Stimulated activated naive CD8-positive, alpha-beta T cell treated with anti-CD3 and anti-CD28 coated beads, Interleukin-15, Interleukin-2, amounts not matched to agents 100 ng/mL and 50 ng/mL, for 24 hours (primary cell): ENCODE results near the gene ZNF587.
"Not testable (repeated sequence)": the region's sequence is repeated elsewhere in the genome, so short reads cannot be mapped to it uniquely, and the experiment has no call there.

Source experiments
- H3K27ac Mint-ChIP-seq: one replicate; pipeline ENCODE4 v1.8.0; 2021; ENCODE audit warnings: mild to moderate bottlenecking, mixed read lengths
- H3K27me3 Mint-ChIP-seq: one replicate; pipeline ENCODE4 v1.8.0; 2021; ENCODE audit warnings: mixed read lengths
- H3K36me3 Mint-ChIP-seq: one replicate; pipeline ENCODE4 v1.8.0; 2021; ENCODE audit warnings: low read depth, mixed read lengths
- H3K4me1 Mint-ChIP-seq: one replicate; pipeline ENCODE4 v1.8.0; 2021; ENCODE audit warnings: low read depth, mixed read lengths
- H3K4me3 Mint-ChIP-seq: one replicate; pipeline ENCODE4 v1.8.0; 2021; ENCODE audit warnings: mild to moderate bottlenecking, mixed read lengths
- H3K9me3 Mint-ChIP-seq: one replicate; pipeline ENCODE4 v1.8.0; 2021; ENCODE audit warnings: mixed read lengths

ZNF587 gene

GRCh38 chr19:57849666-57850473 is at the start of gene ZNF587:
ZNF587 (plus strand) TSS chr19:57849859; CDS start chr19:57850039, 180 bp downstream.
- peak within 1 kb of the TSS; percentile 91 for H3K27ac Mint-ChIP-seq
- peak within 1 kb of the TSS; percentile 90 for H3K4me3 Mint-ChIP-seq
- not testable (repeated sequence) for H3K27me3 Mint-ChIP-seq, H3K9me3 Mint-ChIP-seq
- H3K4me1 Mint-ChIP-seq: peaks cover 27% of the 10 kb centered on the region
- H3K36me3 Mint-ChIP-seq: peaks cover 58% of the 10 kb centered on the region

- Mint-ChIP-seq H3K9me3 (no peaks in the 10 kb centered on the region), H3K27me3 (no peaks in the 10 kb centered on the region), H3K36me3 (peaks cover 44% of the 10 kb centered on the region), H3K4me1 (peaks cover 30% of the 10 kb centered on the region), H3K27ac (no peak overlapping the region), H3K4me3 (no peak overlapping the region)
Measured at GRCh38 chr19:57800696-57801095, 49.0 kb upstream of the ZNF587 start.

GRCh38 chr19:57802269-57802668 is 47.4 kb upstream of the ZNF587 start:
- Mint-ChIP-seq H3K4me1 (peaks cover 30% of the 10 kb centered on the region), H3K9me3 (no peaks in the 10 kb centered on the region), H3K36me3 (peaks cover 37% of the 10 kb centered on the region), H3K27ac (no peak overlapping the region), H3K4me3 (no peak overlapping the region), H3K27me3 (no peaks in the 10 kb centered on the region)

- Mint-ChIP-seq H3K4me1 (peaks cover 30% of the 10 kb centered on the region), H3K4me3 (peak overlapping the region; percentile 66), H3K36me3 (peaks cover 44% of the 10 kb centered on the region), H3K27ac (peak overlapping the region; percentile 73), H3K9me3 (no peaks in the 10 kb centered on the region), H3K27me3 (no peaks in the 10 kb centered on the region)
Measured at GRCh38 chr19:57803265-57803593, 46.4 kb upstream of the ZNF587 start.

GRCh38 chr19:57803594-57804325 is 45.9 kb upstream of the ZNF587 start:
- Mint-ChIP-seq H3K27me3 (no peaks in the 10 kb centered on the region), H3K4me3 (peak overlapping the region; percentile 66), H3K36me3 (peaks cover 48% of the 10 kb centered on the region), H3K4me1 (peaks cover 30% of the 10 kb centered on the region), H3K27ac (peak overlapping the region; percentile 73), H3K9me3 (no peaks in the 10 kb centered on the region)

- peaks cover 63% of the 10 kb centered on the region for H3K36me3 Mint-ChIP-seq
Measured at GRCh38 chr19:57807541-57807940, 42.1 kb upstream of the ZNF587 start.

GRCh38 chr19:57810410-57811295 is 39.0 kb upstream of the ZNF587 start:
- Mint-ChIP-seq H3K36me3 (peaks cover 53% of the 10 kb centered on the region), H3K4me1 (peaks cover 41% of the 10 kb centered on the region)
- not testable (repeated sequence) for H3K9me3 Mint-ChIP-seq, H3K27ac Mint-ChIP-seq, H3K27me3 Mint-ChIP-seq, H3K4me3 Mint-ChIP-seq

More at GRCh38 chr19:57807541-57807940, 42.1 kb upstream of the ZNF587 start:
- no peak overlapping the region for H3K27ac Mint-ChIP-seq
- H3K4me3 Mint-ChIP-seq: no peak overlapping the region
- no peaks in the 10 kb centered on the region for H3K9me3 Mint-ChIP-seq
- no peaks in the 10 kb centered on the region for H3K27me3 Mint-ChIP-seq
- H3K4me1 Mint-ChIP-seq: peaks cover 37% of the 10 kb centered on the region

- Mint-ChIP-seq H3K27ac (peak overlapping the region; percentile 22), H3K4me1 (peaks cover 45% of the 10 kb centered on the region), H3K4me3 (peak overlapping the region; percentile 61), H3K9me3 (no peaks in the 10 kb centered on the region), H3K27me3 (no peaks in the 10 kb centered on the region), H3K36me3 (peaks cover 44% of the 10 kb centered on the region)
Measured at GRCh38 chr19:57812226-57812625, 37.4 kb upstream of the ZNF587 start.

GRCh38 chr19:57812975-57813820 is 36.5 kb upstream of the ZNF587 start:
- peaks cover 45% of the 10 kb centered on the region for H3K4me1 Mint-ChIP-seq
- not testable (repeated sequence) for H3K9me3 Mint-ChIP-seq, H3K27me3 Mint-ChIP-seq
- peaks cover 37% of the 10 kb centered on the region for H3K36me3 Mint-ChIP-seq
- H3K4me3 Mint-ChIP-seq: peak overlapping the region; percentile 73
- peak overlapping the region; percentile 66 for H3K27ac Mint-ChIP-seq

- peak overlapping the region; percentile 92 for H3K4me3 Mint-ChIP-seq
- peaks cover 52% of the 10 kb centered on the region for H3K4me1 Mint-ChIP-seq
- peak overlapping the region; percentile 87 for H3K27ac Mint-ChIP-seq
- no peaks in the 10 kb centered on the region for H3K27me3 Mint-ChIP-seq
- H3K36me3 Mint-ChIP-seq: peaks cover 34% of the 10 kb centered on the region
- H3K9me3 Mint-ChIP-seq: no peaks in the 10 kb centered on the region
Measured at GRCh38 chr19:57813919-57814504, 35.6 kb upstream of the ZNF587 start.

GRCh38 chr19:57814505-57815246 is 35.0 kb upstream of the ZNF587 start, which contains the start of gene ZNF552:
ZNF552 (minus strand) TSS chr19:57814913; CDS start chr19:57814743, 170 bp downstream.
- Mint-ChIP-seq H3K4me3 (peak within 1 kb of the TSS; percentile 92), H3K9me3 (no peaks in the 10 kb centered on the region), H3K4me1 (peaks cover 58% of the 10 kb centered on the region), H3K27ac (peak within 1 kb of the TSS; percentile 87), H3K27me3 (no peaks in the 10 kb centered on the region), H3K36me3 (peaks cover 30% of the 10 kb centered on the region)

- Mint-ChIP-seq H3K27ac (peak overlapping the region; percentile 87), H3K4me1 (peaks cover 60% of the 10 kb centered on the region), H3K4me3 (peak overlapping the region; percentile 92), H3K9me3 (no peaks in the 10 kb centered on the region), H3K36me3 (peaks cover 30% of the 10 kb centered on the region), H3K27me3 (no peaks in the 10 kb centered on the region)
Measured at GRCh38 chr19:57815247-57816075, 34.2 kb upstream of the ZNF587 start.
